Measurements from ENCODE around the gene NIT1.

Gene NIT1

GRCh38 chr1:161130266-161130665 lies 12.4 kb downstream of the NIT1 start:
- H3K4me2 ChIP-seq (ENCODE audit: low read depth, low read length), result no peak overlapping the region

DNA sequence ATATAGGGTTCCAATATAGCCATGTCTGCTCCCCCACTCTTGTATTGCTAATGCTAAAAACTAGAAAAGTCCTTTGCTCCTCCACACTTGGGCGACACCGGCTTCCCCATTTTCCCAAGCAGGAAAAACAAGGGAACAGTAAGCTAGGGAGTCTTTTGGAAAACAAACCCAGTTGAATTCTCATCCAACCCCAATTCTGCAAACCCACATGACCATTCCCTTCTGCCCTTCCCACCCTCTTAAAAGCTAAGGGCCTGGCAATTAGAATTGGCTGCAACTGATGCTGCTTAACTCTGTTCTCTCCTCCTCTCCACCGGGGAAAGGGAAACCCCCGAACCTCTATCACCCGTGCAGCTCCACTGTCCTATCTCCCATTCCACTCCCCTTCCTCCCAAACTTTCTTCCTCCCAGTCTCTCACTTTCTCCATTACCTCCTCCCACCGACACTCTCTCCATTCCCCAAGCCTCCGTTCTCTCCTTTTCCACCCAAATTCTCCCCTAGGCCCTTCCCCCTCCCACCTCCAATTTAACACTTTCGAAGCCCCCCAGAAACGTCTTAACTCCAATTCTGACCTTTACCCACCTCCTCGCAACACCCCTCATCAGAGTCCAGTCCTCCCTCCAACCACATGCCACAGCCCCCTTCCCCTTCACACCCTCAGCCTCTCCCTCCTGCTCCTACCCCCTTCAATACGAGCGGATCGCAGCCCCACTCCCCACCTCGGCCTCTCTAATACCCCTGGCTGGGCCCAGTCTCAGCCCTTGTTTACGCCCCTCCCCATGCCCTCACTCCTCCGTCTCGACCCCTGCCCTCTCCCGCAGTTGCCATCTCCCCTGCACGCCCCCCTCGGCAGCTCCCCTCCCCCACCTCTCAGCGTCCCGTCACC lies 13.9 kb downstream of the NIT1 start:
- peaks cover 33% of the 10 kb centered on the region for H3F3A ChIP-seq (ENCODE audit: insufficient read depth, low read length)
- H2AFZ ChIP-seq (ENCODE audit: low read length), result peak overlapping the region; percentile 90
- no peak for DNase-seq
- peaks cover 9% of the 10 kb centered on the region; the same call in 1 of the 2 replicates for H3K4me1 ChIP-seq (ENCODE audit: low read length)
- H3K27me3 ChIP-seq (replicated peaks; ENCODE audit: insufficient read depth, low read length), result no peaks in the 10 kb centered on the region
- TF ChIP-seq EZH2 (optimal IDR thresholded peaks at IDR 0.05; ENCODE audit: low read depth, low read length) (no peak), EZH2phosphoT487 (IDR thresholded peaks at IDR 0.05; ENCODE audit: low read length) (no peak)
- TF ChIP-seq, protein P1, sequence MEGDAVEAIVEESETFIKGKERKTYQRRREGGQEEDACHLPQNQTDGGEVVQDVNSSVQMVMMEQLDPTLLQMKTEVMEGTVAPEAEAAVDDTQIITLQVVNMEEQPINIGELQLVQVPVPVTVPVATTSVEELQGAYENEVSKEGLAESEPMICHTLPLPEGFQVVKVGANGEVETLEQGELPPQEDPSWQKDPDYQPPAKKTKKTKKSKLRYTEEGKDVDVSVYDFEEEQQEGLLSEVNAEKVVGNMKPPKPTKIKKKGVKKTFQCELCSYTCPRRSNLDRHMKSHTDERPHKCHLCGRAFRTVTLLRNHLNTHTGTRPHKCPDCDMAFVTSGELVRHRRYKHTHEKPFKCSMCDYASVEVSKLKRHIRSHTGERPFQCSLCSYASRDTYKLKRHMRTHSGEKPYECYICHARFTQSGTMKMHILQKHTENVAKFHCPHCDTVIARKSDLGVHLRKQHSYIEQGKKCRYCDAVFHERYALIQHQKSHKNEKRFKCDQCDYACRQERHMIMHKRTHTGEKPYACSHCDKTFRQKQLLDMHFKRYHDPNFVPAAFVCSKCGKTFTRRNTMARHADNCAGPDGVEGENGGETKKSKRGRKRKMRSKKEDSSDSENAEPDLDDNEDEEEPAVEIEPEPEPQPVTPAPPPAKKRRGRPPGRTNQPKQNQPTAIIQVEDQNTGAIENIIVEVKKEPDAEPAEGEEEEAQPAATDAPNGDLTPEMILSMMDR (IDR thresholded peaks at IDR 0.05; ENCODE audit: low read length), result no peak
- no peaks in the 10 kb centered on the region for H3K9me2 ChIP-seq (replicated peaks; ENCODE audit: insufficient read depth, low read length)
- H3K4me3 ChIP-seq (ENCODE audit: low read length), result peak overlapping the region; percentile 88
- H4K20me1 ChIP-seq (ENCODE audit: insufficient read depth, low read length), result no peaks in the 10 kb centered on the region
- H3K36me3 ChIP-seq (replicated peaks; ENCODE audit: insufficient read depth, low read length), result no peaks in the 10 kb centered on the region
- H3K4me2 ChIP-seq (ENCODE audit: low read depth, low read length), result peak overlapping the region; percentile 94
- peaks cover 91% of the 10 kb centered on the region for H3K79me2 ChIP-seq (ENCODE audit: low read length)
- peak overlapping the region; percentile 52; the same call in 1 of the 2 replicates for H3K27ac ChIP-seq (ENCODE audit: low read length)
- no peaks in the 10 kb centered on the region for H3K9me3 ChIP-seq (replicated peaks; ENCODE audit: insufficient read depth, low read length)
- H3K9ac ChIP-seq (ENCODE audit: low read length), result peak overlapping the region; percentile 81

More at GRCh38 chr1:161130266-161130665, 12.4 kb downstream of the NIT1 start:
- no peak overlapping the region for H3K27ac ChIP-seq (ENCODE audit: low read length)
- H3K4me1 ChIP-seq (ENCODE audit: low read length), result peaks cover 9% of the 10 kb centered on the region; the same call in 1 of the 2 replicates
- no peak for TF ChIP-seq EZH2phosphoT487 (IDR thresholded peaks at IDR 0.05; ENCODE audit: low read length)
- TF ChIP-seq, protein P1 (IDR thresholded peaks at IDR 0.05; ENCODE audit: low read length), result no peak
- no peak for TF ChIP-seq EZH2 (optimal IDR thresholded peaks at IDR 0.05; ENCODE audit: low read depth, low read length)
- H4K20me1 ChIP-seq (ENCODE audit: insufficient read depth, low read length), result no peaks in the 10 kb centered on the region
- peaks cover 27% of the 10 kb centered on the region for H3F3A ChIP-seq (ENCODE audit: insufficient read depth, low read length)
- H3K9ac ChIP-seq (ENCODE audit: low read length), result no peak overlapping the region
- H3K27me3 ChIP-seq (replicated peaks; ENCODE audit: insufficient read depth, low read length), result no peaks in the 10 kb centered on the region
- no peak overlapping the region for H2AFZ ChIP-seq (ENCODE audit: low read length)
- peaks cover 89% of the 10 kb centered on the region for H3K79me2 ChIP-seq (ENCODE audit: low read length)
- H3K4me3 ChIP-seq (ENCODE audit: low read length), result no peak overlapping the region
- no peak for DNase-seq
- no peaks in the 10 kb centered on the region for H3K9me2 ChIP-seq (replicated peaks; ENCODE audit: insufficient read depth, low read length)
- no peaks in the 10 kb centered on the region for H3K36me3 ChIP-seq (replicated peaks; ENCODE audit: insufficient read depth, low read length)
- no peaks in the 10 kb centered on the region for H3K9me3 ChIP-seq (replicated peaks; ENCODE audit: insufficient read depth, low read length)

- Histone ChIP-seq H4K20me1 (ENCODE audit: insufficient read depth, low read length) (no peaks in the 10 kb centered on the region), H2AFZ (ENCODE audit: low read length) (peak within 1 kb of the TSS; percentile 90), H3K9me2 (replicated peaks; ENCODE audit: insufficient read depth, low read length) (no peaks in the 10 kb centered on the region), H3K9me3 (replicated peaks; ENCODE audit: insufficient read depth, low read length) (no peaks in the 10 kb centered on the region), H3K9ac (ENCODE audit: low read length) (peak within 1 kb of the TSS; percentile 81), H3K4me1 (ENCODE audit: low read length) (peaks cover 9% of the 10 kb centered on the region; the same call in 1 of the 2 replicates), H3K36me3 (replicated peaks; ENCODE audit: insufficient read depth, low read length) (no peaks in the 10 kb centered on the region), H3K4me2 (ENCODE audit: low read depth, low read length) (peak within 1 kb of the TSS; percentile 95), H3F3A (ENCODE audit: insufficient read depth, low read length) (peaks cover 33% of the 10 kb centered on the region), H3K4me3 (ENCODE audit: low read length) (peak within 1 kb of the TSS; percentile 88), H3K27ac (ENCODE audit: low read length) (peak within 1 kb of the TSS; percentile 52; the same call in 1 of the 2 replicates), H3K27me3 (replicated peaks; ENCODE audit: insufficient read depth, low read length) (no peaks in the 10 kb centered on the region), H3K79me2 (ENCODE audit: low read length) (peaks cover 82% of the 10 kb centered on the region)
- TF ChIP-seq EZH2 (optimal IDR thresholded peaks at IDR 0.05; ENCODE audit: low read depth, low read length), result no peak
- TF ChIP-seq, protein P1 (IDR thresholded peaks at IDR 0.05; ENCODE audit: low read length), result no peak
- no peak for TF ChIP-seq EZH2phosphoT487 (IDR thresholded peaks at IDR 0.05; ENCODE audit: low read length)
- DNase-seq, result peak; percentile 97
Measured at GRCh38 chr1:161132410-161133219, 14.7 kb downstream of the NIT1 start, which contains the start of gene DEDD. Gene DEDD, minus strand, starts transcription at chr1:161132667. Its CDS starts 8,205 bp downstream, at chr1:161124462.

Measured in MM.1S (cell line).